CD4-positive, alpha-beta T cell (primary cell): Measurements from ENCODE around the gene FBXO47. TPM values are rescaled to one million over a fixed set of nuclear protein-coding genes. Genes with fewer than 3 reads are reported as not detected.
"Not testable (repeated sequence)": the region's sequence is repeated elsewhere in the genome, so short reads cannot be mapped to it uniquely, and the experiment has no call there.

Experiments
- ATAC-seq: fragments of 200-7000 bp; cut with Tn5 transposase; one replicate; pipeline ENCODE4 v1.10.0; 2022; ENCODE audit warnings: mild to moderate bottlenecking; ENCODE audit not compliant: poor library complexity
- CTCF ChIA-PET: fragments of 350-600 bp; sonication (Branson Sonifier 250); formaldehyde crosslinking; loops from one replicate; lab custom pipeline; 2021; ENCODE audit warnings: antibody characterized with exemption, inconsistent platforms; lab: Charles Lee
- POLR2A ChIA-PET: fragments of 350-600 bp; sonication (Branson Sonifier 250); formaldehyde crosslinking; loops from one replicate; lab custom pipeline; 2021; ENCODE audit warnings: antibody characterized with exemption, inconsistent platforms; lab: Charles Lee
- DNase-seq, 14 experiments: peaks; one replicate each; pipeline ENCODE4 v3.0.0-alpha.2; 2013 to 2020; ENCODE audit warnings: mixed read lengths in 2 of 14
- H3K27ac ChIP-seq, 2 donors: one replicate each; pipeline versions ENCODE4 v1.5.1 to v1.7.0; 2013; ENCODE audit warnings: low read length in 2 of 2, low read depth in 1 of 2, mild to moderate bottlenecking in 1 of 2
- H3K27me3 ChIP-seq, 2 experiments: 1 replicate in 1 of 2; 2 replicates in 1 of 2; pipeline versions ENCODE4 v1.6.1 to v1.7.0; 2013; ENCODE audit warnings: low read length in 2 of 2, control low read depth in 1 of 2, mild to moderate bottlenecking in 1 of 2, moderate library complexity in 1 of 2; ENCODE audit not compliant: insufficient read depth in 2 of 2, control insufficient read depth in 1 of 2
- H3K36me3 ChIP-seq: one replicate; pipeline ENCODE4 v1.6.1; 2013; ENCODE audit warnings: low read length, control low read depth; ENCODE audit not compliant: insufficient read depth
- H3K4me1 ChIP-seq: one replicate; pipeline ENCODE4 v1.6.1; 2013; ENCODE audit warnings: low read length, control low read depth; ENCODE audit not compliant: insufficient read depth
- H3K4me3 ChIP-seq: one replicate; pipeline ENCODE4 v1.5.1; 2013; ENCODE audit warnings: mild to moderate bottlenecking, low read length, moderate library complexity
- H3K9me3 ChIP-seq, 2 experiments: 1 replicate in 1 of 2; 2 replicates in 1 of 2; pipeline versions ENCODE4 v1.6.1 to v1.7.0; 2013; ENCODE audit warnings: low read length in 2 of 2, mild to moderate bottlenecking in 2 of 2, control low read depth in 1 of 2, moderate library complexity in 1 of 2; ENCODE audit not compliant: control insufficient read depth in 1 of 2, insufficient read depth in 1 of 2
- H3K27ac Mint-ChIP-seq: one replicate; pipeline ENCODE4 v1.8.0; 2020; ENCODE audit warnings: mixed read lengths
- H3K27me3 Mint-ChIP-seq: one replicate; pipeline ENCODE4 v1.8.0; 2021; ENCODE audit warnings: mixed read lengths
- H3K36me3 Mint-ChIP-seq: one replicate; pipeline ENCODE4 v1.8.0; 2021; ENCODE audit warnings: low read depth, mixed read lengths
- H3K4me1 Mint-ChIP-seq: one replicate; pipeline ENCODE4 v1.8.0; 2021; ENCODE audit warnings: low read depth, mixed read lengths
- H3K4me3 Mint-ChIP-seq: one replicate; pipeline ENCODE4 v1.8.0; 2020; ENCODE audit warnings: mild to moderate bottlenecking, mixed read lengths
- H3K9me3 Mint-ChIP-seq: one replicate; pipeline ENCODE4 v1.8.0; 2020; ENCODE audit warnings: mixed read lengths
- intact Hi-C, 2 experiments: fragments of 100-400 bp; cut with DNase I in 1 of 2; cut with micrococcal nuclease in 1 of 2; formaldehyde crosslinking; loops; one replicate each; pipeline versions ENCODE4 v1.15.1 to v1.9.0; 2023 to 2025; cut with DNase I, micrococcal nuclease
- total RNA-seq, 174 experiments: library from RNA in 2 of 174; stranded (reverse) in 2 of 174; gene quantifications; one replicate each; pipeline ENCODE4 v1.2.3 and lab custom pipeline; 2021 to 2026
- TF ChIP-seq, protein P1 (sequence below): fragments of 200-600 bp; IDR thresholded peaks from one replicate; pipeline ENCODE4 v1.8.0; 2022; ENCODE audit warnings: antibody characterized with exemption, mild to moderate bottlenecking

The FBXO47 gene
- total RNA-seq, 2 experiments from 2014 or later, result not detected

DNA sequence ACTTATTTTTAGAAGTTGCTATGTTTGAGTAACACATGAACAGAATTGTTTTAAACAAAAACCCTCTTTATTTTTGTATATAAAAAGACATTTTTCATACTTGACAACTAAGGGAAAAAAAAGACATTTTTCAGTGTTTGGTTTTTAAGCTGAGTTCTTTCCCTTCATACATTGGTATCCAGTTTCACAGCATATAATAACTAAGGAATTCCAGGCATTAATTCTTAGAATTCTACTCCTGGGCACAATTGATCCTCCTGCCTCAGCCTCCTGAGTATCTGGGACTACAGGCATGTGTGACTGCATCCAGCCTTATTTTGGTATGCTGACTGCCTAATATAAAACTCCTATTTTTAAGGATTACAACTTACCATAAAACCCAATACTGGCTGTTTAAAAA is 8.4 kb downstream of the FBXO47 start:
- intact Hi-C loops, result no loop called here
- Mint-ChIP-seq H3K36me3 (no peaks in the 10 kb centered on the region), H3K9me3 (no peaks in the 10 kb centered on the region), H3K4me3 (no peak overlapping the region), H3K27me3 (no peaks in the 10 kb centered on the region), H3K4me1 (peaks cover 37% of the 10 kb centered on the region), H3K27ac (peak overlapping the region; percentile 53)
- H3K4me1 ChIP-seq, result peaks cover 11% of the 10 kb centered on the region
- ChIA-PET CTCF (no interaction called here), POLR2A (interaction anchor here (0.7 to 1.2 kb wide), 5 partner anchors 24 to 273 kb away, joined by 3 to 4 read pairs (median 3); no protein-coding TSS in a partner anchor)
- no peak for DNase-seq
- H3K9me3 ChIP-seq, result no peaks in the 10 kb centered on the region
- ATAC-seq, result no peak
- no peak overlapping the region for H3K27ac ChIP-seq
- H3K27me3 ChIP-seq, result no peaks in the 10 kb centered on the region
- no peaks in the 10 kb centered on the region for H3K36me3 ChIP-seq
- H3K4me3 ChIP-seq, result no peak overlapping the region
- TF ChIP-seq, protein P1, sequence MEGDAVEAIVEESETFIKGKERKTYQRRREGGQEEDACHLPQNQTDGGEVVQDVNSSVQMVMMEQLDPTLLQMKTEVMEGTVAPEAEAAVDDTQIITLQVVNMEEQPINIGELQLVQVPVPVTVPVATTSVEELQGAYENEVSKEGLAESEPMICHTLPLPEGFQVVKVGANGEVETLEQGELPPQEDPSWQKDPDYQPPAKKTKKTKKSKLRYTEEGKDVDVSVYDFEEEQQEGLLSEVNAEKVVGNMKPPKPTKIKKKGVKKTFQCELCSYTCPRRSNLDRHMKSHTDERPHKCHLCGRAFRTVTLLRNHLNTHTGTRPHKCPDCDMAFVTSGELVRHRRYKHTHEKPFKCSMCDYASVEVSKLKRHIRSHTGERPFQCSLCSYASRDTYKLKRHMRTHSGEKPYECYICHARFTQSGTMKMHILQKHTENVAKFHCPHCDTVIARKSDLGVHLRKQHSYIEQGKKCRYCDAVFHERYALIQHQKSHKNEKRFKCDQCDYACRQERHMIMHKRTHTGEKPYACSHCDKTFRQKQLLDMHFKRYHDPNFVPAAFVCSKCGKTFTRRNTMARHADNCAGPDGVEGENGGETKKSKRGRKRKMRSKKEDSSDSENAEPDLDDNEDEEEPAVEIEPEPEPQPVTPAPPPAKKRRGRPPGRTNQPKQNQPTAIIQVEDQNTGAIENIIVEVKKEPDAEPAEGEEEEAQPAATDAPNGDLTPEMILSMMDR, result no peak

DNA sequence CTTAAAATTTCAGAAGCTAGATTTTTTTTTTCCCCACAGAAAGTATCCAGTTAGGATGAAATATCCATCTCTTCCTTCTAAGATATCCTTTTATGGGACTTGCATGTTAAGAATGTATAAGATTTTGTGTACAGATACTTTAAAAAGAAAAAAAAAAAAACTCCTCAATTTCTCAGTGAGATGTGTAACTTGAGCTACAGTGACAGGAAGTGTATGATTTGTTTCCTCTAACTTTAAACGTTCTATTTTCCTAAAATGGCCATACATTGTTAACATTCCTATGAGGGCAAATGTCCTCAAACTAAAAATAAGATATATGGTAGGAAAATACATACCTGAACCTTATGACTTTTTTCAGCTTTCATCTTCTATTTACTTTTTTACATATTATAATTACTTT is 8.9 kb downstream of the FBXO47 start:
- H3K27ac ChIP-seq, result no peak overlapping the region
- H3K27ac Mint-ChIP-seq, result peak overlapping the region; percentile 53
- POLR2A ChIA-PET, result interaction anchor here (0.7 to 1.2 kb wide), 5 partner anchors 25 to 272 kb away, joined by 3 to 4 read pairs (median 3); no protein-coding TSS in a partner anchor

DNA sequence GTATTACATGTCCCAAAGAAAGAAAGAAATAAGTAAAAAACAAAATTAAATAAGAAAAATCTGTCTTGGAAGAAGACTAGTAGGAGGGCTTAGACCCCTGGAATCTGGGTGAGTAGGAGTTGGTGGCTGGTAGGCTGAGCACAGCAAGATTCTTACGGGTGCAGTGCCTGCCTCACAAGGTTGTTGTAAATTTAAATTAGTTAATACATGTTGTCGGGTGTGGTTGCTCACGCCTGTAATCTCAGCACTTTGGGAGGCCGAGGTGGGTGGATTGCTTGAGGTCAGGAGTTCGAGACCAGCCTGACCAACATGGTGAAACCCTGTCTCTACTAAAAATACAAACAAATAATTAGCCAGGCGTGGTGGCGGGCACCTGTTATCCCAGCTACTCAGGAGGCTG is 13.4 kb downstream of the FBXO47 start:
- H3K4me3 Mint-ChIP-seq, POLR2A ChIA-PET, H3K27ac Mint-ChIP-seq, H3K27me3 ChIP-seq, H3K4me3 ChIP-seq, CTCF ChIA-PET, H3K27ac ChIP-seq, H3K9me3 ChIP-seq, H3K27me3 Mint-ChIP-seq, H3K36me3 ChIP-seq, ATAC-seq, intact Hi-C loops, DNase-seq, H3K36me3 Mint-ChIP-seq, H3K4me1 ChIP-seq, H3K9me3 Mint-ChIP-seq: not testable (repeated sequence)
- peaks cover 13% of the 10 kb centered on the region for H3K4me1 Mint-ChIP-seq

More for the DNA sequence above, 8.9 kb downstream of the FBXO47 start:
- intact Hi-C loops, result no loop called here
- Mint-ChIP-seq H3K9me3 (no peaks in the 10 kb centered on the region), H3K27me3 (no peaks in the 10 kb centered on the region), H3K4me1 (peaks cover 37% of the 10 kb centered on the region), H3K36me3 (no peaks in the 10 kb centered on the region), H3K4me3 (no peak overlapping the region)
- Histone ChIP-seq H3K4me3 (no peak overlapping the region), H3K4me1 (peaks cover 11% of the 10 kb centered on the region), H3K9me3 (no peaks in the 10 kb centered on the region), H3K36me3 (no peaks in the 10 kb centered on the region), H3K27me3 (no peaks in the 10 kb centered on the region)
- TF ChIP-seq, protein P1, result no peak
- ATAC-seq (no peak), DNase-seq (no peak)
- CTCF ChIA-PET, result interaction anchor here (0.9 kb wide), 1 partner anchor 25 kb away, joined by 3 read pairs; no protein-coding TSS in a partner anchor

DNA sequence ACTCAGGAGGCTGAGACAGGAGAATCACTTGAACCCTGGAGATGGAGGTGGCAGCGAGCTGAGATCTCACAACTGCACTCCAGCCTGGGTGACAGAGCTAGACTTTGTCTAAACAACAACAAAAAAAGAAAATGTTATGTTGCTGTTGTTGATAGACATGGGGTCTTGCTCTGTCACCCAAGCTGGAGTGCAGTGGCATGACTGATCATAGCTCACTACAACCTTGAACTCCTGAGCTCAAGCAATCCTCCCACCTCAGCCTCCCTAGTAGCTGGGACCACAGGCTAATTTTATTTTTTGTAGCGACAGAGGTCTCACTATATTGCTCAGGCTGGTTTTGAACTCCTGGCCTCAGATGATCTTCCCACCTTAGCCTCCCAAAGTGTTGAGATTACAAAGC is 20.0 kb downstream of the FBXO47 start:
- POLR2A ChIA-PET, result interaction anchor here (1.1 to 1.7 kb wide), 2 partner anchors 77 to 78 kb away, joined by 4 to 5 read pairs; partner anchors contain the start of gene LASP1
- no peaks in the 10 kb centered on the region for H3K36me3 Mint-ChIP-seq
- no peak overlapping the region for H3K27ac ChIP-seq

More for the DNA sequence above, 20.0 kb downstream of the FBXO47 start:
- TF ChIP-seq, protein P1, result no peak
- no peak for ATAC-seq
- Mint-ChIP-seq H3K27ac (no peak overlapping the region), H3K27me3 (no peaks in the 10 kb centered on the region), H3K4me3 (no peak overlapping the region), H3K4me1 (no peaks in the 10 kb centered on the region), H3K9me3 (no peaks in the 10 kb centered on the region)
- Histone ChIP-seq H3K4me1 (no peaks in the 10 kb centered on the region), H3K9me3 (no peaks in the 10 kb centered on the region), H3K4me3 (no peak overlapping the region), H3K27me3 (no peaks in the 10 kb centered on the region), H3K36me3 (no peaks in the 10 kb centered on the region)
- CTCF ChIA-PET, result no interaction called here
- intact Hi-C loops, result no loop called here
- no peak for DNase-seq
